IMR-90 (cell line): ENCODE data around the gene ELL2.

Experiments
- CEBPB ChIP-seq: IDR thresholded peaks from 2 replicates; pipeline ENCODE4 v1.6.1; 2012; ENCODE audit warnings: low read depth, low read length, improper control_type of control experiment
- CTCF ChIP-seq: conservative IDR thresholded peaks from 2 replicates; pipeline ENCODE4 v1.5.1; 2012; ENCODE audit warnings: mild to moderate bottlenecking, low read depth, low read length, improper control_type of control experiment
- ELK1 ChIP-seq: fragments of 150-350 bp; IDR thresholded peaks from 2 replicates; pipeline ENCODE4 v1.6.1; 2016; ENCODE audit warnings: low read depth, mild to moderate bottlenecking, low read length, moderate library complexity, borderline replicate concordance
- FOS ChIP-seq: fragments of 150-350 bp; IDR thresholded peaks from 2 replicates; pipeline ENCODE4 v1.6.1; 2016; ENCODE audit warnings: low read depth, low read length
- MAFK ChIP-seq: IDR thresholded peaks from 2 replicates; pipeline ENCODE4 v1.6.1; 2012; ENCODE audit warnings: low read depth, low read length, improper control_type of control experiment
- NFE2L2 ChIP-seq: fragments of 150-350 bp; IDR thresholded peaks from 2 replicates; pipeline ENCODE4 v1.6.1; 2016; ENCODE audit warnings: low read depth, mild to moderate bottlenecking, low read length
- POLR2A ChIP-seq: IDR thresholded peaks from 2 replicates; pipeline ENCODE4 v1.6.1; 2012; ENCODE audit warnings: mild to moderate bottlenecking, low read depth, low read length
- RAD21 ChIP-seq: IDR thresholded peaks from 2 replicates; pipeline ENCODE4 v1.6.1; 2012; ENCODE audit warnings: low read length, improper control_type of control experiment
- RFX5 ChIP-seq: IDR thresholded peaks from 2 replicates; pipeline ENCODE4 v1.8.0; 2012; ENCODE audit warnings: low read depth, mild to moderate bottlenecking, low read length, moderate library complexity
- SMC3 ChIP-seq: fragments of 150-350 bp; IDR thresholded peaks from 2 replicates; pipeline ENCODE4 v1.6.1; 2016; ENCODE audit warnings: low read depth, mild to moderate bottlenecking, antibody characterized with exemption, low read length, moderate library complexity
- USF2 ChIP-seq: fragments of 150-350 bp; IDR thresholded peaks from 2 replicates; pipeline ENCODE4 v1.6.1; 2017; ENCODE audit warnings: mild to moderate bottlenecking, antibody characterized with exemption, low read length, low read depth

- TF ChIP-seq CTCF = no peak
- TF ChIP-seq POLR2A = no peak
- TF ChIP-seq ELK1 = no peak
- peak; percentile 55 for TF ChIP-seq CEBPB
- no peak for TF ChIP-seq MAFK
- no peak for TF ChIP-seq RFX5
- no peak for TF ChIP-seq SMC3
- no peak for TF ChIP-seq FOS
- no peak for TF ChIP-seq NFE2L2
- no peak for TF ChIP-seq USF2
- no peak for TF ChIP-seq RAD21
Measured at GRCh38 chr5:95924720-95925377, 36.8 kb downstream of the ELL2 start.
